Vagina (tissue), 2 donors: Measurements from ENCODE around the gene AMBRA1. TPM values are rescaled to one million over a fixed set of nuclear protein-coding genes. Genes with fewer than 3 reads are reported as not detected.

Experiments
- DNase-seq, 2 donors: peaks; one replicate each; pipeline ENCODE4 v3.0.0-alpha.2; 2017; ENCODE audit errors: extremely low spot score in 2 of 2
- H3K27ac ChIP-seq: fragments of 200-600 bp; sonication (generic); one replicate; pipeline ENCODE4 v1.5.1; 2019
- H3K27me3 ChIP-seq: fragments of 200-600 bp; sonication (generic); one replicate; pipeline ENCODE4 v1.5.1; 2019
- H3K36me3 ChIP-seq, 2 donors: fragments of 200-600 bp; sonication (generic); one replicate each; pipeline ENCODE4 v1.5.1; 2017 to 2019
- H3K4me1 ChIP-seq: fragments of 200-600 bp; sonication (generic); one replicate; pipeline ENCODE4 v1.5.1; 2019
- H3K4me3 ChIP-seq, 2 donors: fragments of 200-600 bp; sonication (generic); 1 replicate in 1 of 2; 2 replicates in 1 of 2; pipeline ENCODE4 v1.5.1; 2016 to 2019
- H3K9me3 ChIP-seq: fragments of 200-600 bp; sonication (generic); one replicate; pipeline ENCODE4 v1.5.1; 2019
- POLR2A ChIP-seq, 2 donors: fragments of 450-650 bp; IDR thresholded peaks; one replicate each; pipeline ENCODE4 v1.6.1; 2017; ENCODE audit warnings: antibody characterized with exemption in 2 of 2, mild to moderate bottlenecking in 2 of 2, moderate library complexity in 2 of 2
- POLR2AphosphoS5 ChIP-seq, 2 donors: sonication (generic); formaldehyde crosslinking; IDR thresholded peaks; one replicate each; pipeline ENCODE4 v1.9.0; 2017; ENCODE audit warnings: antibody characterized with exemption in 2 of 2, mild to moderate bottlenecking in 2 of 2, low read depth in 1 of 2; ENCODE audit not compliant: insufficient read depth in 1 of 2
- intact Hi-C: fragments of 100-400 bp; cut with DNase I; formaldehyde crosslinking; loops from one replicate; pipeline ENCODE4 v1.15.1; 2023
- total RNA-seq: library from RNA; depleted of rRNA; stranded (reverse); fragments of >200 nt; gene quantifications from one replicate; pipeline ENCODE4 v1.2.3, GENCODE V29; 2016
- TF ChIP-seq, protein P1 (sequence below), 3 experiments: fragments of 450-650 bp in 2 of 3; fragments of 200-600 bp in 1 of 3; sonication (generic) in 1 of 3; IDR thresholded peaks; one replicate each; pipeline ENCODE4 v1.5.1; 2017 to 2019; ENCODE audit warnings: antibody characterized with exemption in 3 of 3, mild to moderate bottlenecking in 2 of 3, moderate library complexity in 2 of 3

The AMBRA1 gene
- total RNA-seq, 1 donor from 2014 or later = 40.0 TPM

DNA sequence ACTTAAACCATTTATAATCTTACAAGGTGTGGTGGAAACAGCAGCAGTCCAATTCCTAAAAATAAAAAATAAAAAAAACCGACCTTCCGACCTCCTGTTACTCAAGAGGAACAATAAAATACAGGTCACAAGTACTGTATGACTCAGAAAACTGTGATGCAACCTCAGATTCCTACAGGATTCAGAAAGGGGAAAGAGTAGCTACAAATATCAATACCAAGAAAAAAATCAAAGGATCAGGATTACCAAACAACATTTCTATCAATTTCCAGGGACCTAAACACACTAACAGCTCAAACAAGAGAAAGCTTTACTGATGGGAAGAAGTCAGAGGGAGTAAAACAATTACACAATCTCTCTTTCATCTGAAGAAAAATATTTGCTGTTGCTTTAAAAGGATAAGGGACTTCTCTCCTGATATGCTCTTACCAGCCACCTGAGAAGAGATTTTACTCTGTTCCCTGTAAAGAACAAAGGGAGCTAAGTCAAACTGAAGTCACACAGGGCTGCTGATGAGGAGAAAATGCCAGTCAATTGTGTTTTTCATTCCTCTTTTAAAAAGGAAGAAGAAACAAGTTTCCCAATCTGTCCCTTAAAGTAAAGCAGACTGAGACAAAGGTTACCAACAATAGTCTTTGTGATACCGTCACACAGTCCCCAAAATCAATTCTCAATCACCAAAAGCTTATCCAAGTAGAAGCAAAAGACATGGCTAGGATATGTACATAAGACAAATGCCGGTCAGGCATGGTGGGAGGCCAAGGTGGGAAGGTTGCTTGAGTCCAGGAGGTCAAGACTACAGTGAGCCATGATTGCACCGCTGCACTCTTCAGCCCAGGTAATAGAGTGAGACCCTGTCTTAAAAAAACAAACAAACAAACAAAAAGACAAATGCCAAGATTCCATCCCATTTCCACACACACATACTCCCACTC is 39.3 kb downstream of the AMBRA1 start:
- H3K4me1 ChIP-seq = peaks cover 38% of the 10 kb centered on the region
- intact Hi-C loops = no loop called here
- no peaks in the 10 kb centered on the region for H3K36me3 ChIP-seq
- peak overlapping the region; percentile 85 for H3K27ac ChIP-seq
- H3K9me3 ChIP-seq = no peaks in the 10 kb centered on the region
- DNase-seq = no peak
- H3K4me3 ChIP-seq = no peak overlapping the region
- H3K27me3 ChIP-seq = no peaks in the 10 kb centered on the region
- TF ChIP-seq POLR2AphosphoS5 (IDR thresholded peaks at IDR 0.05; ENCODE audit: insufficient read depth in 1 of 2, low read depth in 1 of 2) = peak in 1 of 2 donors; percentile 99
- TF ChIP-seq, protein P1, sequence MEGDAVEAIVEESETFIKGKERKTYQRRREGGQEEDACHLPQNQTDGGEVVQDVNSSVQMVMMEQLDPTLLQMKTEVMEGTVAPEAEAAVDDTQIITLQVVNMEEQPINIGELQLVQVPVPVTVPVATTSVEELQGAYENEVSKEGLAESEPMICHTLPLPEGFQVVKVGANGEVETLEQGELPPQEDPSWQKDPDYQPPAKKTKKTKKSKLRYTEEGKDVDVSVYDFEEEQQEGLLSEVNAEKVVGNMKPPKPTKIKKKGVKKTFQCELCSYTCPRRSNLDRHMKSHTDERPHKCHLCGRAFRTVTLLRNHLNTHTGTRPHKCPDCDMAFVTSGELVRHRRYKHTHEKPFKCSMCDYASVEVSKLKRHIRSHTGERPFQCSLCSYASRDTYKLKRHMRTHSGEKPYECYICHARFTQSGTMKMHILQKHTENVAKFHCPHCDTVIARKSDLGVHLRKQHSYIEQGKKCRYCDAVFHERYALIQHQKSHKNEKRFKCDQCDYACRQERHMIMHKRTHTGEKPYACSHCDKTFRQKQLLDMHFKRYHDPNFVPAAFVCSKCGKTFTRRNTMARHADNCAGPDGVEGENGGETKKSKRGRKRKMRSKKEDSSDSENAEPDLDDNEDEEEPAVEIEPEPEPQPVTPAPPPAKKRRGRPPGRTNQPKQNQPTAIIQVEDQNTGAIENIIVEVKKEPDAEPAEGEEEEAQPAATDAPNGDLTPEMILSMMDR (IDR thresholded peaks at IDR 0.05) = no peak

DNA sequence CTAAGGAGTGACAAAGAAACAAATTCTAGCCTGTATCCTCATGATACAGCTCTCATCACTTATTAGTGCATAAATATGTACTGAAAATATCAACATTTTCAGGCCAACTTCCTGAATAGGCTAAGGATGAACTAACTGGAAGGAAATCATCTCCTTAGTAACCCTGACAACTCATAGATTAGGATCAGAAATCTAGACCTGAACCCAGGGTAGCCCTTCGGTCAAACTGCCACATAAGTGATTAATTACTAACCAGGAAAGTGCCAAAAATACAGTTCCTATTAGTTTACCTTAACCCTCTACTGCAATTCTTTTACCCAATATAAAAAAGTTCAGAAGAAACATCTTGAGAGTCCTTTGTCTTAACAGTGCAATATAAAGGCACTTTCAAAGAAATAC is 40.0 kb downstream of the AMBRA1 start:
- intact Hi-C loops = no loop called here
- DNase-seq = no peak
- Histone ChIP-seq H3K4me1 (peaks cover 32% of the 10 kb centered on the region), H3K27me3 (no peaks in the 10 kb centered on the region), H3K9me3 (no peaks in the 10 kb centered on the region), H3K27ac (peak overlapping the region; percentile 85), H3K4me3 (no peak overlapping the region), H3K36me3 (no peaks in the 10 kb centered on the region)
- TF ChIP-seq POLR2AphosphoS5 (IDR thresholded peaks at IDR 0.05; ENCODE audit: insufficient read depth in 1 of 2, low read depth in 1 of 2) (no peak), POLR2A (IDR thresholded peaks at IDR 0.05) (no peak)
- TF ChIP-seq, protein P1 (IDR thresholded peaks at IDR 0.05) = no peak

DNA sequence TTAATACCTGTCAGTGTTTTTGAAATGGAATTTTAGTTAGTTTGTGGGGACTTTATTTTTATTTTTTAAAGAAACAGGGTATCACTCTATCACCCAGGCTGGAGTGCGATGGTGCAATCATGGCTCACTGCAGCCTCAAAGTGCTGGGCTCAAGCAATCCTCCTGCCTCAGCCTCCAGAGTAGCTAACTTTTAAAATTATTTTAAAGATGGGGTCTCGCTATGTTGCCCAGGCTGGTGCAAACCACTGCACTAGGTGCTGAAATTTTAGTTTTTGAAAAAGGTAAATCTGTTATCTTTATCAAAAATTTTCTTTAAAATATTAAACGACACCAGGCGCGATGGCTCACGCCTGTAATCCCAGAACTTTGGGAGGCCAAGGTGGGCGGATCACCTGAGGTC is 42.6 kb downstream of the AMBRA1 start:
- no peak overlapping the region for H3K4me3 ChIP-seq
- H3K27ac ChIP-seq = no peak overlapping the region
- no peaks in the 10 kb centered on the region for H3K27me3 ChIP-seq
- no peaks in the 10 kb centered on the region for H3K9me3 ChIP-seq
- TF ChIP-seq, protein P1 (IDR thresholded peaks at IDR 0.05) = no peak
- TF ChIP-seq POLR2AphosphoS5 (IDR thresholded peaks at IDR 0.05; ENCODE audit: insufficient read depth in 1 of 2, low read depth in 1 of 2) (no peak), POLR2A (IDR thresholded peaks at IDR 0.05) (no peak)
- H3K36me3 ChIP-seq = peaks cover 0 to 18% of the 10 kb centered on the region in 2 donors
- intact Hi-C loops = no loop called here
- no peak for DNase-seq
- H3K4me1 ChIP-seq = peaks cover 31% of the 10 kb centered on the region

DNA sequence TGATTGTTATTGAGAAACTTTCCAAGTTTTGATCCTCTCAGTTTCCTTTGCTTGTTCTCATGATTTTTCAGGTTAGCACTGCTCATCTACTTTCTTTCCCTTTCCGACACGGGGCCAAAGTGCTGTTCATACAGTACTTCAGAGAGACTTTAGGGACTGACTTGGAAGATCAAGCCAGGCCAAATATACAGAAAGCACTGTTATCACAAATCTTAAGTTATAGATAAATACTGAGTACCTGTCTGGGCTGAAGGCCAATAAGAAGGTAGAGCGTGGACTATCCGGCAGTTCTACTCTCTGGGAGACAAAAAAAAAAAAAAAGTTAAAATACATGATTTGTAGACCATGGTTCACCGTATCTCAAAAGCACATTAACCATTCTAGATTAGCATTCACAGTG is 46.2 kb downstream of the AMBRA1 start:
- Histone ChIP-seq H3K27me3 (no peaks in the 10 kb centered on the region), H3K36me3 (peaks cover 0 to 55% of the 10 kb centered on the region in 2 donors), H3K27ac (no peak overlapping the region), H3K9me3 (no peaks in the 10 kb centered on the region), H3K4me1 (no peaks in the 10 kb centered on the region), H3K4me3 (no peak overlapping the region)
- DNase-seq = no peak
- TF ChIP-seq, protein P1 (IDR thresholded peaks at IDR 0.05) = no peak
- TF ChIP-seq POLR2A (IDR thresholded peaks at IDR 0.05) = no peak
- intact Hi-C loops = no loop called here

DNA sequence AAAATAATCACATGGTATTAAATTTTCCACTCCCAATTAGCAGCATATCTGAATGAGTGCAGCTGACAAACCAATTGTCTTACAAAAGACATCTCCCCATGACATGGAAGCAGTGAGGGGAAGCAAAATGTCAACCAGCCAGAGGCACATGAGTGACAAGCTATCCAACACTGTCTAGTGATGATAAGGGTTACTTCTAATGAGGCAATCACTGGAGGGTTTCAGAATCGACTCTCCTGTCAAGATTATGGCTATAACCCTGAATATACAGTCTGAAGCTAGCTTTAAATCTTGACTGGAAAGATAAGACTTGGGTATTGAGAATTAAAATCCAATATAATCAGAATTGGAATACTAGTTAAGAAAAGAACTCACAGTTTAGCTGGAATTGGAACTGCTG is 50.3 kb downstream of the AMBRA1 start:
- no peak overlapping the region for H3K27ac ChIP-seq
- intact Hi-C loops = loop anchor here (5.0 kb wide), 1 partner anchor 151 kb away; the partner anchor contains the start of gene CHRM4

More for the DNA sequence above, 50.3 kb downstream of the AMBRA1 start:
- Histone ChIP-seq H3K4me3 (no peak overlapping the region), H3K4me1 (no peaks in the 10 kb centered on the region), H3K27me3 (no peaks in the 10 kb centered on the region), H3K9me3 (no peaks in the 10 kb centered on the region), H3K36me3 (peaks cover 9 to 74% of the 10 kb centered on the region in 2 donors)
- no peak for DNase-seq
- TF ChIP-seq POLR2A (IDR thresholded peaks at IDR 0.05) (no peak), POLR2AphosphoS5 (IDR thresholded peaks at IDR 0.05; ENCODE audit: insufficient read depth in 1 of 2, low read depth in 1 of 2) (no peak)
- TF ChIP-seq, protein P1 (IDR thresholded peaks at IDR 0.05) = no peak
